ENCODE results near the gene IBA57. TPM values are rescaled to one million over a fixed set of nuclear protein-coding genes. Genes with fewer than 3 reads are reported as not detected.
"Not testable (repeated sequence)": the region's sequence is repeated elsewhere in the genome, so short reads cannot be mapped to it uniquely, and the experiment has no call there.

IBA57 gene
- total RNA-seq, 5 donors from 2014 or later (not counting 1 experiment from before 2014, with no cell fraction given), result 10.6 to 18.3 (median 12.6) TPM

- 89% methylated on average over 4 of the region's 14 CpGs for WGBS (ENCODE audit: insufficient coverage)
These were observed 52.1 kb downstream of the IBA57 start for GRCh38 chr1:228217551-228218344.

GRCh38 chr1:228218513-228219244 is 53.1 kb downstream of the IBA57 start:
- Histone ChIP-seq H3K4me3 (ENCODE audit: control insufficient read depth in 1 of 2, extremely low read depth in 1 of 2, low read length in 1 of 2) (no peak overlapping the region), H3K27me3 (replicated peaks in 1 of 2; ENCODE audit: control insufficient read depth in 2 of 2, extremely low read depth in 1 of 2, insufficient read depth in 2 of 2, low read length in 1 of 2) (no peaks in the 10 kb centered on the region), H3K4me1 (ENCODE audit: control insufficient read depth in 1 of 2, extremely low read depth in 1 of 2, insufficient read depth in 2 of 2, low read length in 2 of 2) (peaks cover 0 to 17% of the 10 kb centered on the region in 2 experiments), H3K27ac (ENCODE audit: low read length) (no peak overlapping the region), H3K36me3 (ENCODE audit: control insufficient read depth in 2 of 2, extremely low read depth in 1 of 2, insufficient read depth in 1 of 2, low read length in 1 of 2) (peaks cover 17 to 28% of the 10 kb centered on the region in 2 donors), H3K9me3 (no peaks in the 10 kb centered on the region)
- DNase-seq, result no peak
- ChIA-PET CTCF (no interaction called here), POLR2A (no interaction called here)
- ATAC-seq (replicated peaks in 1 of 4), result no peak
- Mint-ChIP-seq H3K27me3 (no peaks in the 10 kb centered on the region), H3K27ac (no peak overlapping the region), H3K4me1 (peaks cover 4 to 11% (median 5%) of the 10 kb centered on the region in 3 donors), H3K9me3 (no peaks in the 10 kb centered on the region), H3K4me3 (no peak overlapping the region), H3K36me3 (peaks cover 27% of the 10 kb centered on the region)
- 88% methylated on average over 8 of the region's 14 CpGs for WGBS (ENCODE audit: insufficient coverage)

More at GRCh38 chr1:228217551-228218344, 52.1 kb downstream of the IBA57 start:
- Mint-ChIP-seq H3K27me3 (no peaks in the 10 kb centered on the region), H3K4me3 (no peak overlapping the region), H3K27ac (no peak overlapping the region), H3K36me3 (peaks cover 19% of the 10 kb centered on the region), H3K4me1 (peaks cover 6 to 17% (median 8%) of the 10 kb centered on the region in 3 donors), H3K9me3 (no peaks in the 10 kb centered on the region)
- ATAC-seq (replicated peaks in 1 of 4) (no peak), DNase-seq (no peak)
- Histone ChIP-seq H3K4me1 (ENCODE audit: control insufficient read depth in 1 of 2, extremely low read depth in 1 of 2, insufficient read depth in 2 of 2, low read length in 2 of 2) (peaks cover 0 to 21% of the 10 kb centered on the region in 2 experiments), H3K36me3 (ENCODE audit: control insufficient read depth in 2 of 2, extremely low read depth in 1 of 2, insufficient read depth in 1 of 2, low read length in 1 of 2) (peaks cover 17 to 26% of the 10 kb centered on the region in 2 donors), H3K4me3 (ENCODE audit: control insufficient read depth in 1 of 2, extremely low read depth in 1 of 2, low read length in 1 of 2) (no peak overlapping the region), H3K9me3 (no peaks in the 10 kb centered on the region), H3K27me3 (replicated peaks in 1 of 2; ENCODE audit: control insufficient read depth in 2 of 2, extremely low read depth in 1 of 2, insufficient read depth in 2 of 2, low read length in 1 of 2) (no peaks in the 10 kb centered on the region), H3K27ac (ENCODE audit: low read length) (no peak overlapping the region)
- POLR2A ChIA-PET, result interaction anchor here in 1 of 2 donors (0.7 kb wide), 1 partner anchor 1236 kb away, joined by 3 read pairs; no protein-coding TSS in a partner anchor
- CTCF ChIA-PET, result no interaction called here

- Histone ChIP-seq H3K27ac (ENCODE audit: low read length) (no peak overlapping the region), H3K27me3 (replicated peaks in 1 of 2; ENCODE audit: control insufficient read depth in 2 of 2, extremely low read depth in 1 of 2, insufficient read depth in 2 of 2, low read length in 1 of 2) (peaks cover 0 to 3% of the 10 kb centered on the region in 2 experiments), H3K4me3 (ENCODE audit: control insufficient read depth in 1 of 2, extremely low read depth in 1 of 2, low read length in 1 of 2) (no peak overlapping the region), H3K4me1 (ENCODE audit: control insufficient read depth in 1 of 2, extremely low read depth in 1 of 2, insufficient read depth in 2 of 2, low read length in 2 of 2) (peaks cover 0 to 10% of the 10 kb centered on the region in 2 experiments), H3K9me3 (no peaks in the 10 kb centered on the region), H3K36me3 (ENCODE audit: control insufficient read depth in 2 of 2, extremely low read depth in 1 of 2, insufficient read depth in 1 of 2, low read length in 1 of 2) (peaks cover 17 to 35% of the 10 kb centered on the region in 2 donors)
- ChIA-PET CTCF (no interaction called here), POLR2A (no interaction called here)
- H3K27me3 Mint-ChIP-seq, result no peaks in the 10 kb centered on the region
- peaks cover 34% of the 10 kb centered on the region for H3K36me3 Mint-ChIP-seq
- no peaks in the 10 kb centered on the region for H3K9me3 Mint-ChIP-seq
- H3K4me3 Mint-ChIP-seq, result no peak overlapping the region
- DNase-seq, result no peak
- H3K4me1 Mint-ChIP-seq, result peaks cover 4 to 11% (median 5%) of the 10 kb centered on the region in 3 donors
- 94% methylated on average over 13 of the region's 16 CpGs for WGBS (ENCODE audit: insufficient coverage)
- no peak overlapping the region for H3K27ac Mint-ChIP-seq
- ATAC-seq (replicated peaks in 1 of 4), result no peak
These were observed 53.8 kb downstream of the IBA57 start for GRCh38 chr1:228219245-228219961.

GRCh38 chr1:228219962-228220780 is 54.6 kb downstream of the IBA57 start:
- CTCF ChIA-PET, result no interaction called here
- ATAC-seq (replicated peaks in 1 of 4), result no peak
- Histone ChIP-seq H3K4me1 (ENCODE audit: control insufficient read depth in 1 of 2, extremely low read depth in 1 of 2, insufficient read depth in 2 of 2, low read length in 2 of 2) (peaks cover 0 to 4% of the 10 kb centered on the region in 2 experiments), H3K9me3 (no peaks in the 10 kb centered on the region), H3K4me3 (ENCODE audit: control insufficient read depth in 1 of 2, extremely low read depth in 1 of 2, low read length in 1 of 2) (no peak overlapping the region), H3K36me3 (ENCODE audit: control insufficient read depth in 2 of 2, extremely low read depth in 1 of 2, insufficient read depth in 1 of 2, low read length in 1 of 2) (peaks cover 24 to 40% of the 10 kb centered on the region in 2 donors), H3K27me3 (replicated peaks in 1 of 2; ENCODE audit: control insufficient read depth in 2 of 2, extremely low read depth in 1 of 2, insufficient read depth in 2 of 2, low read length in 1 of 2) (peaks cover 0 to 3% of the 10 kb centered on the region in 2 experiments), H3K27ac (ENCODE audit: low read length) (no peak overlapping the region)
- peaks cover 2 to 11% (median 3%) of the 10 kb centered on the region in 3 donors for H3K4me1 Mint-ChIP-seq
- DNase-seq, result no peak
- 95% methylated on average over 19 of the region's 28 CpGs for WGBS (ENCODE audit: insufficient coverage)
- H3K9me3 Mint-ChIP-seq, result no peaks in the 10 kb centered on the region
- no peak overlapping the region for H3K4me3 Mint-ChIP-seq
- peaks cover 42% of the 10 kb centered on the region for H3K36me3 Mint-ChIP-seq
- POLR2A ChIA-PET, result no interaction called here
- no peak overlapping the region for H3K27ac Mint-ChIP-seq
- H3K27me3 Mint-ChIP-seq, result no peaks in the 10 kb centered on the region

DNA sequence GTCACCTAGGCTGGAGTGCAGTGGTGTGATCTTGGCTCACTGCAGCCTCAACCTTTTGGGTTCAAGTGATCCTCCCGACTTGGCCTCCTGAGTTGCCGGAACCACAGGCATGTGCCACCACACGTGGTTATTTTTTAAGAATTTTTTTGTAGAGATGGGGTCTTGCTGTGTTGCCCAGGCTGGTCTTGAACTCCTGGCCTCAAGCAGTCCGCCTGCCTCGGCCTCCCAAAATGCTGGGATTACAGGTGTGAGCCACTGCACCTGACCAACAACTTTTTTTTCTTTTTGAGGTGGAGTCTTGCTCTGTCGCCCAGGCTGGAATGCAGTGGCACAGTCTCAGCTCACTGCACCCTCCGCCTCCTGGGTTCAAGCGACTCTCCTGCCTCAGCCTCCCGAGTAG is 55.5 kb downstream of the IBA57 start:
- H3K4me3 ChIP-seq (ENCODE audit: control insufficient read depth in 1 of 2, extremely low read depth in 1 of 2, low read length in 1 of 2); H3K27me3 Mint-ChIP-seq; H3K9me3 Mint-ChIP-seq; H3K4me3 Mint-ChIP-seq; H3K27ac ChIP-seq (ENCODE audit: low read length); H3K27me3 ChIP-seq (replicated peaks in 1 of 2; ENCODE audit: control insufficient read depth in 2 of 2, extremely low read depth in 1 of 2, insufficient read depth in 2 of 2, low read length in 1 of 2); POLR2A ChIA-PET; CTCF ChIA-PET; DNase-seq; H3K9me3 ChIP-seq; ATAC-seq (replicated peaks in 1 of 4); H3K4me1 ChIP-seq (ENCODE audit: control insufficient read depth in 1 of 2, extremely low read depth in 1 of 2, insufficient read depth in 2 of 2, low read length in 2 of 2); H3K27ac Mint-ChIP-seq: not testable (repeated sequence)
- Mint-ChIP-seq H3K4me1 (peaks cover under 1 to 11% (median under 1%) of the 10 kb centered on the region in 3 donors), H3K36me3 (peaks cover 51% of the 10 kb centered on the region)
- 90% methylated on average over 5 of the region's 9 CpGs for WGBS (ENCODE audit: insufficient coverage)
- H3K36me3 ChIP-seq (ENCODE audit: control insufficient read depth in 2 of 2, extremely low read depth in 1 of 2, insufficient read depth in 1 of 2, low read length in 1 of 2), result peaks cover 29 to 46% of the 10 kb centered on the region in 2 donors

Data from T-cell (primary cell).